ENCODE results near the gene CDC34. TPM values are rescaled to one million over a fixed set of nuclear protein-coding genes. Genes with fewer than 3 reads are reported as not detected.

CDC34 gene
- total and polyA plus RNA-seq, 9 of the 15 experiments (the other 6 are each of a cell fraction or from before 2014, with no cell fraction given): 0.80 to 203 (median 65.5) TPM

GRCh38 chr19:495402-496111, 36.0 kb upstream of the CDC34 start (continued):
- TF ChIP-seq FOS (IDR thresholded peaks at IDR 0.05; ENCODE audit: extremely low read depth, insufficient read length) (no peak), LEF1 (IDR thresholded peaks at IDR 0.05) (no peak), MECOM (CRISPR knock-in tag; IDR thresholded peaks at IDR 0.05) (no peak), FIP1L1 (IDR thresholded peaks at IDR 0.05; ENCODE audit: low read depth, low read length, poor library complexity, severe bottlenecking) (no peak), NFIC (IDR thresholded peaks at IDR 0.05) (peak; percentile 41), ZFP30 (CRISPR knock-in tag; IDR thresholded peaks at IDR 0.05; ENCODE audit: borderline replicate concordance) (no peak), RCOR1 (IDR thresholded peaks at IDR 0.05; ENCODE audit: borderline replicate concordance in 1 of 2, low read depth in 2 of 2, low read length in 2 of 2) (no peak), SMAD2 (IDR thresholded peaks at IDR 0.05; ENCODE audit: low read depth, low read length) (no peak), POLR3A (IDR thresholded peaks at IDR 0.05; ENCODE audit: borderline replicate concordance, extremely low read depth, insufficient read depth, insufficient read length) (no peak), GABPB2 (CRISPR knock-in tag; conservative IDR thresholded peaks at IDR 0.05) (no peak), ATF1 (CRISPR knock-in tag; IDR thresholded peaks at IDR 0.05) (no peak), ATF1 (tag; IDR thresholded peaks at IDR 0.05) (peak; percentile 30; the same call in 1 of the 2 replicates), THRAP3 (IDR thresholded peaks at IDR 0.05; ENCODE audit: borderline replicate concordance) (no peak), EGR1 (conservative IDR thresholded peaks at IDR 0.05) (peak; percentile 96), FOXM1 (IDR thresholded peaks at IDR 0.05; ENCODE audit: low read depth) (no peak), FOXM1 (CRISPR knock-in tag; IDR thresholded peaks at IDR 0.05; ENCODE audit: low read depth) (no peak), ZNF280A (IDR thresholded peaks at IDR 0.05; ENCODE audit: low read depth, partially characterized antibody) (peak; percentile 20), BACH1 (tag; IDR thresholded peaks at IDR 0.05) (no peak), FOXA1 (IDR thresholded peaks at IDR 0.05; ENCODE audit: borderline replicate concordance) (no peak), CCAR2 (IDR thresholded peaks at IDR 0.05; ENCODE audit: low read depth, low read length) (no peak), ZFPM2 (CRISPR knock-in tag; IDR thresholded peaks at IDR 0.05) (no peak), FOXJ3 (CRISPR knock-in tag; IDR thresholded peaks at IDR 0.05) (no peak)
- TF ChIP-seq, protein P1, sequence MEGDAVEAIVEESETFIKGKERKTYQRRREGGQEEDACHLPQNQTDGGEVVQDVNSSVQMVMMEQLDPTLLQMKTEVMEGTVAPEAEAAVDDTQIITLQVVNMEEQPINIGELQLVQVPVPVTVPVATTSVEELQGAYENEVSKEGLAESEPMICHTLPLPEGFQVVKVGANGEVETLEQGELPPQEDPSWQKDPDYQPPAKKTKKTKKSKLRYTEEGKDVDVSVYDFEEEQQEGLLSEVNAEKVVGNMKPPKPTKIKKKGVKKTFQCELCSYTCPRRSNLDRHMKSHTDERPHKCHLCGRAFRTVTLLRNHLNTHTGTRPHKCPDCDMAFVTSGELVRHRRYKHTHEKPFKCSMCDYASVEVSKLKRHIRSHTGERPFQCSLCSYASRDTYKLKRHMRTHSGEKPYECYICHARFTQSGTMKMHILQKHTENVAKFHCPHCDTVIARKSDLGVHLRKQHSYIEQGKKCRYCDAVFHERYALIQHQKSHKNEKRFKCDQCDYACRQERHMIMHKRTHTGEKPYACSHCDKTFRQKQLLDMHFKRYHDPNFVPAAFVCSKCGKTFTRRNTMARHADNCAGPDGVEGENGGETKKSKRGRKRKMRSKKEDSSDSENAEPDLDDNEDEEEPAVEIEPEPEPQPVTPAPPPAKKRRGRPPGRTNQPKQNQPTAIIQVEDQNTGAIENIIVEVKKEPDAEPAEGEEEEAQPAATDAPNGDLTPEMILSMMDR (IDR thresholded peaks at IDR 0.05 in 2 of 3, conservative IDR thresholded peaks at IDR 0.05 in 1 of 3; ENCODE audit: insufficient read depth in 2 of 3, low read depth in 1 of 3, low read length in 3 of 3): peak; percentile 66 to 88 (median 84)
- TF ChIP-seq, protein P2, sequence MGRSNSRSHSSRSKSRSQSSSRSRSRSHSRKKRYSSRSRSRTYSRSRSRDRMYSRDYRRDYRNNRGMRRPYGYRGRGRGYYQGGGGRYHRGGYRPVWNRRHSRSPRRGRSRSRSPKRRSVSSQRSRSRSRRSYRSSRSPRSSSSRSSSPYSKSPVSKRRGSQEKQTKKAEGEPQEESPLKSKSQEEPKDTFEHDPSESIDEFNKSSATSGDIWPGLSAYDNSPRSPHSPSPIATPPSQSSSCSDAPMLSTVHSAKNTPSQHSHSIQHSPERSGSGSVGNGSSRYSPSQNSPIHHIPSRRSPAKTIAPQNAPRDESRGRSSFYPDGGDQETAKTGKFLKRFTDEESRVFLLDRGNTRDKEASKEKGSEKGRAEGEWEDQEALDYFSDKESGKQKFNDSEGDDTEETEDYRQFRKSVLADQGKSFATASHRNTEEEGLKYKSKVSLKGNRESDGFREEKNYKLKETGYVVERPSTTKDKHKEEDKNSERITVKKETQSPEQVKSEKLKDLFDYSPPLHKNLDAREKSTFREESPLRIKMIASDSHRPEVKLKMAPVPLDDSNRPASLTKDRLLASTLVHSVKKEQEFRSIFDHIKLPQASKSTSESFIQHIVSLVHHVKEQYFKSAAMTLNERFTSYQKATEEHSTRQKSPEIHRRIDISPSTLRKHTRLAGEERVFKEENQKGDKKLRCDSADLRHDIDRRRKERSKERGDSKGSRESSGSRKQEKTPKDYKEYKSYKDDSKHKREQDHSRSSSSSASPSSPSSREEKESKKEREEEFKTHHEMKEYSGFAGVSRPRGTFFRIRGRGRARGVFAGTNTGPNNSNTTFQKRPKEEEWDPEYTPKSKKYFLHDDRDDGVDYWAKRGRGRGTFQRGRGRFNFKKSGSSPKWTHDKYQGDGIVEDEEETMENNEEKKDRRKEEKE (IDR thresholded peaks at IDR 0.05; ENCODE audit: borderline replicate concordance in 1 of 2, control insufficient read depth in 1 of 2, low read depth in 2 of 2, low read length in 1 of 2): no peak

All from K562 (cell line).